OCI-LY1 (cell line): ENCODE results near the gene NANS.

ENCODE experiments used
- EZH2 ChIP-seq: fragments of 200-600 bp; sonication (generic), shearing (Covaris generic); IDR thresholded peaks from 2 replicates; pipeline ENCODE4 v1.8.0; 2017; ENCODE audit warnings: borderline replicate concordance, mixed run types, mild to moderate bottlenecking, antibody characterized with exemption, low read length, moderate library complexity, mixed read lengths
- TF ChIP-seq, protein P1 (sequence below): fragments of 200-600 bp; sonication (generic), shearing (Covaris generic); IDR thresholded peaks from 2 replicates; pipeline ENCODE4 v1.5.1; 2017; ENCODE audit warnings: mild to moderate bottlenecking, antibody characterized with exemption, low read length, moderate library complexity, mixed read lengths

DNA sequence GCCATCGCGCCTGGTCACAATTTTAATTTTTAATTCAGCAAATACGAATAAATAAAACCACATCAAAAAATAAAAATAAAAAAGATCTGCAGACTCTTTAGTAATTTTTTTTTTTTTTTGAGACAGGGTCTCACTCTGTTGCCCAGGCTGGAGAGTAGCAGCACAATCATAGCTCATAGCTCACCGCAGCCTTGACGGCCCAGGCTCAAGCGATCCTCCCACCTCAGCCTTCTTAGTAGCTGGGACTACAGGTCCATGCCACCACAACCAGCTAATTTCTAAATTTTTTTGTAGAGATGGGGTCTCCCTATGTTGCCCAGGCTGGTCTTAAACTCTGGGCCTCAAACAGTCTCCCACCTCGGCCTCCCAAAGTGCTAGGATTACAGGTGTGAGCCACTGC is 14.2 kb downstream of the NANS start:
- no peak for TF ChIP-seq EZH2
- TF ChIP-seq, protein P1, sequence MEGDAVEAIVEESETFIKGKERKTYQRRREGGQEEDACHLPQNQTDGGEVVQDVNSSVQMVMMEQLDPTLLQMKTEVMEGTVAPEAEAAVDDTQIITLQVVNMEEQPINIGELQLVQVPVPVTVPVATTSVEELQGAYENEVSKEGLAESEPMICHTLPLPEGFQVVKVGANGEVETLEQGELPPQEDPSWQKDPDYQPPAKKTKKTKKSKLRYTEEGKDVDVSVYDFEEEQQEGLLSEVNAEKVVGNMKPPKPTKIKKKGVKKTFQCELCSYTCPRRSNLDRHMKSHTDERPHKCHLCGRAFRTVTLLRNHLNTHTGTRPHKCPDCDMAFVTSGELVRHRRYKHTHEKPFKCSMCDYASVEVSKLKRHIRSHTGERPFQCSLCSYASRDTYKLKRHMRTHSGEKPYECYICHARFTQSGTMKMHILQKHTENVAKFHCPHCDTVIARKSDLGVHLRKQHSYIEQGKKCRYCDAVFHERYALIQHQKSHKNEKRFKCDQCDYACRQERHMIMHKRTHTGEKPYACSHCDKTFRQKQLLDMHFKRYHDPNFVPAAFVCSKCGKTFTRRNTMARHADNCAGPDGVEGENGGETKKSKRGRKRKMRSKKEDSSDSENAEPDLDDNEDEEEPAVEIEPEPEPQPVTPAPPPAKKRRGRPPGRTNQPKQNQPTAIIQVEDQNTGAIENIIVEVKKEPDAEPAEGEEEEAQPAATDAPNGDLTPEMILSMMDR, result no peak
